ENCODE results near the gene CBX3.

- no peak for TF ChIP-seq EZH2 (IDR thresholded peaks at IDR 0.05; ENCODE audit: borderline replicate concordance, low read depth, low read length, severe bottlenecking)
- no peak for TF ChIP-seq CTCF (IDR thresholded peaks at IDR 0.05; ENCODE audit: borderline replicate concordance, extremely low read depth, low read length, poor library complexity, severe bottlenecking)
These were observed 33.0 kb upstream of the CBX3 start for GRCh38 chr7:26168458-26169023.

All from DND-41 (cell line).